GM21390 (cell line): ENCODE data around the gene TNFRSF25.
"Not testable (repeated sequence)": the region's sequence is repeated elsewhere in the genome, so short reads cannot be mapped to it uniquely, and the experiment has no call there.

Source experiments
- ATAC-seq: cut with Tn5 transposase; IDR thresholded peaks from one replicate; pipeline ENCODE4 v1.9.1; 2021; ENCODE audit not compliant: unreplicated experiment

Gene TNFRSF25

GRCh38 chr1:6470132-6471085, 4.4 kb upstream of the TNFRSF25 start:
- no peak for ATAC-seq

- no peak for ATAC-seq
These were observed 2.9 kb upstream of the TNFRSF25 start for GRCh38 chr1:6468729-6469461.

DNA sequence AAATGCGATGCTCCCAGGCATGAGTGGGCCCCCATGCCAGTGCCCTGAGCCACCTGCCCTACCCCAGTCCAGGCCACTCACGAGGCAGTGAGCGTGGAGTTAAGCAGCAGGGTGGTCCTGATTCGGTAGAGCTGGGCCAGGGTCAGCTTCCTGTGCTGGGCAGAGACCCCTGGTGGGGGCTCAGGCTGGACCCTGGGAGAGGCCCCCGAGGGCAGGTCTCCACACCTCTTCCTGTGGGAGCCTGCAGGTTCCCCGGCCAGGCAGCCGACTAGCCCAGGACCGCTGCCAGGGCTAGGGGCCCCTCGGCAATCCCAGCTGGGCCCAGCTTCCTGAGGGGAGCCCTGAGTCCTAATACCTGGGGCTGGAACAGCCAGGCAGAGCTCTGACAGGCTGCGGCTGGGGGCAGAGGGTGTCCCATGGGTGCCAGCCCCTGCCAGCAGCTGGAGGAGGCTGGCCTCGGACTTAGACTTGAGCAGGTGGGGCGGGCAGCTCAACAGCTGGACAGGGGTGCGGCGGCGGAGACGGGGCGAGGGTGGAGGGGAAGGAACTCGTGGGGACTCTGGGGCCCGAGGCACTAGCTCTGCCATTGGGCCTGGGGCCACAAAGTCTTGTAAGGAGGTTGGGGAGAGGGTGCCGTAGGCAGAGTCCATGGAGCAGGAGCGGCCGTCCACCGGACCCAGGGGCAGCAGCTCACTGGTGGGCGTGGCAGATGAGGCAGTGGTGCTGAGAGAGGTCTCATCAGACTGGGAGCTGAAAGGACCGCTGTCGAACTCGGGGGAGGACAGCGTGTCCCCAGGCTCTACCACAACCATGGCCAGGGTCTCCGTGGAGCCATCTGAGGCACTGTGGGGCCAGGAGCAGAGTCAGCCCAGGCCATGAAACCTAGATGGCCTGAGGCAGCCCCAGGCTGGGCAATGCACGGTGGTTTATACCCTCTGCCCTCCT, 2.0 kb upstream of the TNFRSF25 start:
- ATAC-seq = no peak

GRCh38 chr1:6467224-6467623, 1.3 kb upstream of the TNFRSF25 start:
- ATAC-seq = no peak

DNA sequence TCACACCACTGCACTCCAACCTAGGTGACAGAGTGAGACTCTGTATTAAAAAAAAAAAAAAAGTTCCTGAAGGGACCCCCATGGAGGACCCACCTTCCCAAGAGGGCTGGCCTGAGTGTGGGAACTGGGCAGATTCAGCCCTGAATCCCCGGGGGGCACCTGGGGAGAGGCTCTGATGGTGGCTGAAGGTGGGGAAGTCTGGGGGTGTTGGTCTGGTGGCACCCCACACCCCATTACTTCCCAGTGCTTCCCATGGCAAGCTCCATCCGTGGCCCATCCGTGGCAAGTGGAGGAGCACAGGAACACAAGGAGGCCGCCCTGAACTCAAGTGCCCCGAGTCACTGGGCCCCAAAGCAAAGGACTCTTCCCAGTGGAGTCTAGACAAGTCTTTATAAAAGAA, 778 bp upstream of the TNFRSF25 start:
- ATAC-seq = no peak

DNA sequence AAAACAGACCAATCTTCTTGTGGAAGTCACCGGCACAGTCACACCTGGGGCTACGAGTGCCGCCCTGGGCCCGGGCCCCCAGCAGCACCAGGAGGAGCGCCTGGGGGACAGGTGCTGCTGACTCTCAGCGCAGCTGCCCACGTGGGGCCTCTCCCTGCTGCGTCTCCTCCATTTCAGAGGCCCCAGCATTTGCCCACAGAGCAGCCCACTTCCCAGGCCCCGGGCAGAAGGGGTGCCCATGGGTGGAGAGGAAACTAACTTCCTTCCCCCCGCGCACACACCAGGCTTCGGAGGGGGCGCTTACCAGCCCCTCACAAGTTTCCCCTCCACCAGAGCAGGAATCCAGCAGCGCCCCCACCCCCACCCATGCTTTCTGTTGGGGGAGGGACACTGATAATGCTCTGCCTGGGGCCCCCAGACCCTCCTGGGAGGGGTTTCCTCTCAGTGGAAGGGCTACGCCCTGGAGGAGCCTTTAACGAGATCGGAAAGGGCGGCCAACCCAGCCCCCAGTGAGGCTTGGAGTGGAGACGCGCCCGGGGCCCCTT, 440 bp downstream of the TNFRSF25 start:
- ATAC-seq = no peak

DNA sequence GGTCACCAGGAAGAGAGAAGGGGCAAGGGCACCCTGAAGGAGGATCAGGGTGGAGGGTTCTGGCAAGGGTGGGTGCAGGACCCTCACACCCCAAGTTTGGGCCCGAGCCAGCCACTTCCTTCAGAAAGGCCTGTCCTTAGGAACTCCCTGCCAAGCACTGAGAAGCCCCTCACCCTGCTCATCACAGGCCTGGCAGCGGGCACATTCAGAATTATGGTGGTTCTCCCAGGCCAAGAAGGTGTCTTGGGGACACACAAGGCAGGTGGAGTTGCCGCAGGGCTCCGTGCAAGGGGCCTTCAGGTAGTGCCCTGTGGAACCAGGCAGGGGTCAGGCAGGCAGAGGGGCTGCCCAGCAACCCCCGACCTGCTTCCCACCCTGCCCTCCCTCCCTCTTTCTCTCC, 1.1 kb downstream of the TNFRSF25 start:
- no peak for ATAC-seq

- no peak for ATAC-seq
These were observed 1.5 kb downstream of the TNFRSF25 start for GRCh38 chr1:6464514-6464836.

DNA sequence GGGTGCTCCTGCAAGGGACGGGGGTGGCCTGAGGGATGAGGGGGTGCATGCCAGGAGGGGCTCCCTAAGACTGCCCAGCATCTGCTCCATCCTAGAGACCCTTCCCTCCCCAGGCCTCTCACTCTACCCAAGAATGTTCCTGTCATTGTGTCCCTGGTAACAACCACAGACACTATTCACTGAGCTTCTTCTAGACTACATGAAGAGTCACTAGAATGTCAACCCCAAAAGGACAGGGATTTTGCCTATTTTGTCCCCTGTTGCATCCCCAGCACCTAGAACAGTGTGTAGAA, 2.9 kb downstream of the TNFRSF25 start:
- no peak for ATAC-seq

GRCh38 chr1:6462412-6463119, 3.4 kb downstream of the TNFRSF25 start:
- no peak for ATAC-seq

DNA sequence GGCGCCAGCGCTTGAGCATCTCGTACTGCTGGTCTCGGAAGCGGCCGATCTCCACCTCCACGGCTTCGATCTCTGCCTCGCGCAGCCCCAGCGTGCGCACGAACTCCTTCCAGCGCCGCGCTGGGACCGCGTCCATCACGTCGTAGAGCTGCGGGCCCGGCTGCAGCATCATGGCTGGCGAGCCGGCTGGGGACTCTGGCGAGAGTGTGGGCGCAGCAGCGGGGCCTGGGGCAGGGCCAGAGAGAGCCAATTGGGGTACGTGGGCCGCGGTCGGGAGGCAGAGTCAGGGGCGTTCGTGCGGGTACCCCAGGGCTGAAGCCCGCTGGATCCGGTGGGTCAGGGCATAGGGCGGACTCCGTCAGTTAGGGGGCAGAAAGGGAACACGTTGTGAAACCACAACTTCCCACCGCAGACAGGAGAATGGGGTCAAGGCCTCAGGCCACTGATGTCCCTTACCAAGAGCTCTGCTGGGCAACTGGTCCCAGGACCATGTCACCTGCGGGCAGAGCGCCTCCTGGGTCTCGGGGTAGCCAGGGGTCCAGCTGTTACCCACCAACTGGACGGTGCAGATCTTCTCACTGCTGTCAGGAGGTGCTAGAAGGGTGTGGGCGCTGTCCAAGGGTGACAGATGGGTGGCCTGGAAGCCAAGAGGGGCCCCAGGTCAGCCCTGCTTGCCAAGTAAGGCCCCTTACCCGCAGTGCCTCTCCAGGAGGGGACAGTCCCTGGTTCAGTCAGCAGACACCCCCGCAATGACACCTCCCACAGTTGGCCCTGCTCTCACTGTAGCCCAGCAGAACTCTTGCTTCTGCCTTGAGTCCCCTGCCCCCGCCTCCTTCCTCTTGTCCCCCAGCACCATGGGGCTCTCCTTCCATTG, 4.2 kb downstream of the TNFRSF25 start:
- ATAC-seq = no peak

GRCh38 chr1:6461051-6461530, 4.9 kb downstream of the TNFRSF25 start:
- no peak for ATAC-seq

DNA sequence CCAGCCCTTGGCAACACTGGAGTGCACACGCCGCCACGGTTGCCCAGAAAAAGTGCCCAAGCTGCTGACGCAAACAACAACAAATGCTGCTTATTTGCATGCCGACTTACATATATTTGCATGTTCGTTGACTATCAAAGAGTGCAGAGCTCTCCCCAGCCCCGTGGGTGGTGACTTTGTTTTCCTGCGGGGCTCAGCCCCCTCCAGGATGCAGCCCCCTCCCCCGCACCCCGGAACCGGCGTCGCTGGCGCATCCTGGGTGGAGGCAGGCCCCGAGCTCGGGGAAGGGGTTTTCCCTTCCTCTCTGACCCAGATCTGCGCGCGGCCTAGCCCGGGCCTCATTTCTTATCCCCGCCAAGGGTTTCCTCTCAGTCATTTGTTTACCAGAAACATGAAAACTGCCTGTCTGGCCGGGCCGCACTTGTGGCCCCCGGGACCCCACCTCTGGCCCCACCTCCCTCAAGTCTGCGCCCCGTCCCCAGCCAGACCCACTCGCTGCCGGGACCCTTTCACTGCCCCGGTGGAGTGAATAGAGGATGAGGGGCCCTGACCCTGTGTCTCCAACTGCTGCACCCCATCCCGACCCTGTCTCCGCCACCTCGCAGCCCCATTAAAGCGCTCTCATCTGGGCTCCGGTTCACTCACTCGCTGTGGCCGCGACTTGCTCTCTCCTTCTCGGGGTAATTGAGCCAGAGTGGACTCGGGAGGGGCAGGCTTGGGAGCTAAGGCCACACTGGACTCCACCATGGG, 5.5 kb downstream of the TNFRSF25 start:
- ATAC-seq = no peak

DNA sequence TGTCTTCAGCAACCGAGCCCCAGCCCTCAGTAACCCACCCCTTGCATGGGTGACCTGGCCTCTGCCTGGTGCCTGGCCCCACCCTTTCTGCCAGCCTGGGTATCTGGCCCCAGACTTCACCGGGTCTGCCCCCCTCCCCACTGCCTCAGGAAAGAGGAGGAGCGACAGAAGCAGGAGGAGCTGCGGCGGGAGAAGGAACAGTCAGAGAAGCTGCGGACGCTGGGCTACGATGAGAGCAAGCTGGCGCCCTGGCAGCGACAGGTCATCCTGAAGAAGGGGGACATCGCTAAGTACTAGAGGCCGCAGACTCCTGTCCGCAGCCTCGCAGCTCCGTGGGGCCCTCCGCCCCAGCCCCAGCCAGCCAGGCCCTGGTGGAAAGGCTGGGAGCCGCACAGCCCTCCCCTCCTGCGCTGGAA, 6.1 kb downstream of the TNFRSF25 start:
- no peak for ATAC-seq

- ATAC-seq = no peak
These were observed 9.0 kb downstream of the TNFRSF25 start for GRCh38 chr1:6456800-6457466.

GRCh38 chr1:6455752-6456520, 10.0 kb downstream of the TNFRSF25 start:
- ATAC-seq = not testable (repeated sequence)
